ENCODE measurements around the gene NDUFB6. TPM values are rescaled to one million over a fixed set of nuclear protein-coding genes. Genes with fewer than 3 reads are reported as not detected.

NDUFB6 gene
- total RNA-seq, 2 donors from 2014 or later, result 6.9 to 7.5 TPM

DNA sequence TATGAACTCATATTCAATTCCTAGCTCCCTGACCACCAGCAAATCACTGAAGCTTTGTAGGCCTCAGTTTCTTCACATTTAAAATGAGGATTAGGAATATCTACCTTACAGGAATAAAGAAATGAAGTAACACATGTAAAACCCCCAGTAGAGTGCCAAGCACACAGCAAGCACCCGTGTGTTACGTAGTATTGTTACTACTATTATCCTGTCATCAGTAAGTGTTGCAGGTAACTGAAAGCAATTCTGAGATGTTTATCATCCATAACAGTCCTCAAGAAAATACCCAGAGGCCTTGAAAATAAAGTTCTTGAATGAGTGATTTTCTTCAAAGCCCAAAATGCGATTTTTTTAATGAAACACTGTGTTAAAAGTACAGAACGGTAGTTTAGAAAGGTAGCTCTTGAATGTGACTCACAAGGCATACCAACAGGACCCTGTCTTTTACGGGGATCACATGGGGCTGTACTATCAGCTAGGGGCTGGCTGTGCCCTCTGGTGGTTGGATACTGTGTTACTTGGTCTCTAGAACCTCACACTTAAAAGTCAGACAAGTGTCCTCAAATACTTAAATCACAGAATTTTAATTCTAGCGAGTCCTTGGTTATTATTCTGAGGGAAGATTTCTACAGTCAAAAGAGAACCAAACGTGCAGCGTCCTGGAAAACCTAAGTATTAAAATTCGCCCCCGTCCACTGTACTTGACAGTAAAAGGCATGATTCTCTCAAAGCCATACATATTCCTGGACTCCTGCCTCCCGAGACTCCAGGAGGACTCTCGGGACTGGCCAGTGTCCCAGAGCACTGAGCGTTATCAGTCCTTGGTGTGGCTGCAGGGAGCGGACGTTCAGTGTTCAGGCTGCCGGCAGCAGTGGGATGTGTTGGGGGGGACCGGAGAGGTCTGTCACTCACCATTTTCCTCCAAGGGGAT, 725 bp downstream of the NDUFB6 start:
- Histone ChIP-seq H3K36me3 (replicated peaks in 1 of 2; ENCODE audit: insufficient read depth in 1 of 2, low read depth in 2 of 2) (no peaks in the 10 kb centered on the region), H3K27me3 (no peaks in the 10 kb centered on the region), H3K27ac (peak overlapping the region; percentile 75 to 88 (median 82)), H3K4me1 (peaks cover 14% of the 10 kb centered on the region), H3K9me3 (no peaks in the 10 kb centered on the region), H3K4me3 (peak overlapping the region; percentile 57 to 91)
- ATAC-seq, result peak; percentile 70
- peak; percentile 50 to 72 (median 62) for DNase-seq
- no peak for TF ChIP-seq POLR2A (IDR thresholded peaks at IDR 0.05)
- TF ChIP-seq, protein P1, sequence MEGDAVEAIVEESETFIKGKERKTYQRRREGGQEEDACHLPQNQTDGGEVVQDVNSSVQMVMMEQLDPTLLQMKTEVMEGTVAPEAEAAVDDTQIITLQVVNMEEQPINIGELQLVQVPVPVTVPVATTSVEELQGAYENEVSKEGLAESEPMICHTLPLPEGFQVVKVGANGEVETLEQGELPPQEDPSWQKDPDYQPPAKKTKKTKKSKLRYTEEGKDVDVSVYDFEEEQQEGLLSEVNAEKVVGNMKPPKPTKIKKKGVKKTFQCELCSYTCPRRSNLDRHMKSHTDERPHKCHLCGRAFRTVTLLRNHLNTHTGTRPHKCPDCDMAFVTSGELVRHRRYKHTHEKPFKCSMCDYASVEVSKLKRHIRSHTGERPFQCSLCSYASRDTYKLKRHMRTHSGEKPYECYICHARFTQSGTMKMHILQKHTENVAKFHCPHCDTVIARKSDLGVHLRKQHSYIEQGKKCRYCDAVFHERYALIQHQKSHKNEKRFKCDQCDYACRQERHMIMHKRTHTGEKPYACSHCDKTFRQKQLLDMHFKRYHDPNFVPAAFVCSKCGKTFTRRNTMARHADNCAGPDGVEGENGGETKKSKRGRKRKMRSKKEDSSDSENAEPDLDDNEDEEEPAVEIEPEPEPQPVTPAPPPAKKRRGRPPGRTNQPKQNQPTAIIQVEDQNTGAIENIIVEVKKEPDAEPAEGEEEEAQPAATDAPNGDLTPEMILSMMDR (IDR thresholded peaks at IDR 0.05), result peak; percentile 11 to 66 (median 49)
- intact Hi-C loops (cut with DNase I), result no loop called here
- 1% methylated on average over 17 of the region's 17 CpGs for WGBS, 2 donors

DNA sequence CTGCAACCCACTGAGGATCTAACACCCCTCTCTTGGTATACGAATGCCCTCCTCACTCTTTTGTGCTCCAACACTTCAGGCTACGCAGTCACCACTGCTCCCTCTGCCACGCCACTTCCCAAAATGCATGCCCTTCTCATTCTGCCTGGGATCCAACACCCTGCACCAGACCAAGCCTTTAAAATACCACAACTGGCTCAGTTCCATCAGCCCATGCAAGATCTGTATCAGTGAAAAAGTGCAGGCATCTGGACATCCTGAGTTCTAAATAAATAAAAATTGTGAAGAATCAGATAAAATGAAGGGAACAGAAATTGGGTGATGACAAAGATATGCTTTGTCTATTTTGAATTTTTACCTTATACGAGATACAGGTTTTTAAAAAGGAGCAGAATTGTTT, 2.7 kb downstream of the NDUFB6 start:
- peaks cover 14% of the 10 kb centered on the region for H3K4me1 ChIP-seq
- no peak for ATAC-seq
- peaks cover 0 to 9% of the 10 kb centered on the region in 2 donors for H3K36me3 ChIP-seq (replicated peaks in 1 of 2; ENCODE audit: insufficient read depth in 1 of 2, low read depth in 2 of 2)
- 83 to 90% methylated on average over 4 of the region's 4 CpGs for WGBS, 2 donors
- intact Hi-C loops (cut with DNase I), result no loop called here
- H3K27ac ChIP-seq, result no peak overlapping the region
- H3K27me3 ChIP-seq, result no peaks in the 10 kb centered on the region
- no peak overlapping the region for H3K4me3 ChIP-seq
- H3K9me3 ChIP-seq, result no peaks in the 10 kb centered on the region
- no peak for DNase-seq
- TF ChIP-seq, protein P1 (IDR thresholded peaks at IDR 0.05), result no peak
- no peak for TF ChIP-seq POLR2A (IDR thresholded peaks at IDR 0.05)

DNA sequence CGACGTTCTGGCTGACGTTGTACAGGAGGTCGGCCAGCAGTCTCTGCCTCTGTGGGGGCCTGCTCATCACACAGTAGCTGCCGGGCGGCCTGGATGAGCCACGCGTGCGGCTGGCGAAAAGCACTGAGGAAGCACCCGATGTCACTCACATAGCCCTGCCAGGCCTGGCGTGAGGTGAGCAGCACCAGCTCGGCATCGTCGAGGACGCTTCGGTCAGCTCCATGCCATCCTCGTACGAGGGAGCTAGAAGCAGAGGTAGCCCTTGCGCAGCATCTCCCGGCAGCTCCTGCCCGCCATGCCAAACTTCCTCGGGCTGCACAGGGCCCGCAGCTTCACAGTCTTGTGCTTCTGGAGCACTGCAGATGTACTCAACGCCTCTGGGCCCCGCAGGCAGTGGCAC, 6.2 kb downstream of the NDUFB6 start:
- Histone ChIP-seq H3K9me3 (no peaks in the 10 kb centered on the region), H3K36me3 (replicated peaks in 1 of 2; ENCODE audit: insufficient read depth in 1 of 2, low read depth in 2 of 2) (peaks cover 0 to 10% of the 10 kb centered on the region in 2 donors), H3K4me1 (peaks cover 5% of the 10 kb centered on the region), H3K27me3 (no peaks in the 10 kb centered on the region), H3K4me3 (no peak overlapping the region), H3K27ac (no peak overlapping the region)
- TF ChIP-seq POLR2A (IDR thresholded peaks at IDR 0.05), result no peak
- TF ChIP-seq, protein P1 (IDR thresholded peaks at IDR 0.05), result no peak
- 93% methylated on average over 23 of the region's 26 CpGs; no CpG with 5 or more reads in 1 of the 2 donors for WGBS, 2 donors
- ATAC-seq (no peak), DNase-seq (no peak)
- intact Hi-C loops (cut with DNase I), result no loop called here

DNA sequence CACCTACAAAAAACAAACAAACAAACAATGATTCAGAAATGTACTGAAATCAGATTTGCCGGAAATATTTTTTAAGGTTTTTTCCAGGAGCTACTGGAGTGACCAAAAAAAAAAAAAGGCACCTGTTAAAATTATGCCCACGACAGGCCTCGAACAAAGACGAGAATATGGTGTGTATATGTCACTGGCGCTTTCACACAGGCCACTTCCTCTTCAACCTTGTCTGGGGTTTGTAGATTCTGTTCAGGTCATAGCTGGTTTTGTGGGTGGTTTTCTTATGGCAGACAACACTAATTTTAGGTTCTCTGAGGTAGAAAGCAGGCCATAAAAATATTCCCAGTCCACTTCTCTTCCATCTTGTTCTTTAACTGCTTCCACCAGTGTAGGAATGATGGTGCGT, 7.0 kb downstream of the NDUFB6 start:
- H3K4me1 ChIP-seq, result no peaks in the 10 kb centered on the region
- no peak for TF ChIP-seq POLR2A (IDR thresholded peaks at IDR 0.05)
- TF ChIP-seq, protein P1 (IDR thresholded peaks at IDR 0.05), result no peak
- no peaks in the 10 kb centered on the region for H3K27me3 ChIP-seq
- intact Hi-C loops (cut with DNase I), result no loop called here
- no peaks in the 10 kb centered on the region for H3K9me3 ChIP-seq
- H3K36me3 ChIP-seq (replicated peaks in 1 of 2; ENCODE audit: insufficient read depth in 1 of 2, low read depth in 2 of 2), result peaks cover 0 to 10% of the 10 kb centered on the region in 2 donors
- DNase-seq, result no peak
- WGBS, 2 donors, result 89 to 97% methylated on average over 6 of the region's 6 CpGs
- no peak overlapping the region for H3K4me3 ChIP-seq
- H3K27ac ChIP-seq, result no peak overlapping the region
- ATAC-seq, result no peak

All from body of pancreas (tissue), 4 donors.